WTC11 (cell line): ENCODE data around the gene NR3C1. TPM values are rescaled to one million over a fixed set of nuclear protein-coding genes. Genes with fewer than 3 reads are reported as not detected.

Experiments used
- ATAC-seq: fragments of 200-7000 bp; cut with Tn5 transposase; 2 replicates; pipeline ENCODE4 v1.10.0; 2021; ENCODE audit warnings: mild to moderate bottlenecking, moderate library complexity
- CTCF ChIA-PET: fragments of 300-600 bp; sonication (Branson Sonifier 250); formaldehyde crosslinking; loops from one replicate; lab custom pipeline; 2021; ENCODE audit warnings: antibody characterized with exemption; lab: Charles Lee
- POLR2A ChIA-PET: fragments of 350-600 bp; sonication (Branson Sonifier 250); formaldehyde crosslinking; loops from one replicate; lab custom pipeline; 2021; ENCODE audit warnings: antibody characterized with exemption; lab: Charles Lee
- DNase-seq: peaks from one replicate; pipeline ENCODE4 v3.0.0; 2021; ENCODE audit warnings: low spot score
- H3K27ac Mint-ChIP-seq: 2 replicates; pipeline ENCODE4 v1.8.0; 2021; ENCODE audit warnings: mixed read lengths
- H3K27me3 Mint-ChIP-seq: 2 replicates; pipeline ENCODE4 v1.8.0; 2021; ENCODE audit warnings: low read depth, mild to moderate bottlenecking, moderate library complexity, mixed read lengths
- H3K36me3 Mint-ChIP-seq: 2 replicates; pipeline ENCODE4 v1.8.0; 2021; ENCODE audit warnings: mixed read lengths
- H3K4me1 Mint-ChIP-seq: 2 replicates; pipeline ENCODE4 v1.8.0; 2022; ENCODE audit warnings: mixed read lengths
- H3K4me3 Mint-ChIP-seq: 2 replicates; pipeline ENCODE4 v1.8.0; 2021; ENCODE audit warnings: mild to moderate bottlenecking, moderate library complexity, mixed read lengths
- H3K9me3 Mint-ChIP-seq: 2 replicates; pipeline ENCODE4 v1.8.0; 2021; ENCODE audit warnings: mixed read lengths
- ATF1 ChIP-seq: sonication (generic); formaldehyde crosslinking; IDR thresholded peaks from 2 replicates; pipeline ENCODE4 v1.8.1; 2023; ENCODE audit warnings: mild to moderate bottlenecking, moderate library complexity, missing genetic modification reagents
- CBFB ChIP-seq: sonication (generic); formaldehyde crosslinking; IDR thresholded peaks from 2 replicates; pipeline ENCODE4 v1.8.1; 2022; ENCODE audit warnings: mild to moderate bottlenecking, low read depth, missing genetic modification reagents
- ELF4 ChIP-seq: sonication (generic); formaldehyde crosslinking; IDR thresholded peaks from 2 replicates; pipeline ENCODE4 v1.8.1; 2022; ENCODE audit warnings: low read depth, mild to moderate bottlenecking, moderate library complexity, missing genetic modification reagents
- FOXJ3 ChIP-seq: sonication (generic); formaldehyde crosslinking; IDR thresholded peaks from 2 replicates; pipeline ENCODE4 v1.9.0; 2021; ENCODE audit warnings: missing genetic modification reagents, mild to moderate bottlenecking, borderline replicate concordance
- FOXK1 ChIP-seq: sonication (generic); formaldehyde crosslinking; IDR thresholded peaks from 2 replicates; pipeline ENCODE4 v1.8.0; 2022; ENCODE audit warnings: mild to moderate bottlenecking, moderate library complexity, missing genetic modification reagents
- HMGA2 ChIP-seq: fragments of 250-450 bp; sonication (Bioruptor Pico); IDR thresholded peaks from 2 replicates; pipeline ENCODE4 v1.4.0; 2021; ENCODE audit warnings: mild to moderate bottlenecking, moderate library complexity
- NFATC4 ChIP-seq: fragments of 250-450 bp; sonication (Bioruptor Pico); IDR thresholded peaks from 2 replicates; pipeline ENCODE4 v1.9.0; 2021; ENCODE audit warnings: mild to moderate bottlenecking
- NFYB ChIP-seq: sonication (generic); formaldehyde crosslinking; conservative IDR thresholded peaks from 2 replicates; pipeline ENCODE4 v1.8.0; 2022; ENCODE audit warnings: low read depth, missing genetic modification reagents
- SOX15 ChIP-seq: fragments of 250-450 bp; sonication (Bioruptor Pico); IDR thresholded peaks from 2 replicates; pipeline ENCODE4 v1.9.0; 2021; ENCODE audit warnings: mild to moderate bottlenecking
- ZNF138 ChIP-seq: sonication (generic); formaldehyde crosslinking; conservative IDR thresholded peaks from 2 replicates; pipeline ENCODE4 v1.8.1; 2022; ENCODE audit warnings: mild to moderate bottlenecking, moderate library complexity, missing genetic modification reagents
- ZNF219 ChIP-seq: sonication (generic); formaldehyde crosslinking; IDR thresholded peaks from 2 replicates; pipeline ENCODE4 v1.8.0; 2023; ENCODE audit warnings: missing genetic modification reagents, mild to moderate bottlenecking, borderline replicate concordance
- ZNF416 ChIP-seq: fragments of 250-450 bp; sonication (Bioruptor Pico); IDR thresholded peaks from 2 replicates; pipeline ENCODE4 v1.9.0; 2021; ENCODE audit warnings: mild to moderate bottlenecking, inconsistent platforms
- ZNF671 ChIP-seq: fragments of 250-450 bp; sonication (Bioruptor Pico); IDR thresholded peaks from 2 replicates; pipeline ENCODE4 v1.8.0; 2021; ENCODE audit warnings: mild to moderate bottlenecking
- total RNA-seq: library from RNA; stranded (reverse); gene quantifications from 3 replicates; pipeline ENCODE4 v1.2.3, GENCODE V29; 2021
- TF ChIP-seq, protein P1 (sequence below): sonication (generic); formaldehyde crosslinking; IDR thresholded peaks from 2 replicates; pipeline ENCODE4 v1.8.1; 2022; ENCODE audit warnings: low read depth, missing genetic modification reagents, borderline replicate concordance
- TF ChIP-seq, protein P2 (sequence below): sonication (generic); formaldehyde crosslinking; conservative IDR thresholded peaks from 2 replicates; pipeline ENCODE4 v1.8.1; 2022; ENCODE audit warnings: mild to moderate bottlenecking, missing genetic modification reagents
- TF ChIP-seq, protein P3 (sequence below): fragments of 250-450 bp; sonication (Bioruptor Pico); IDR thresholded peaks from 2 replicates; pipeline ENCODE4 v1.9.0; 2021; ENCODE audit warnings: mild to moderate bottlenecking
- TF ChIP-seq, protein P4 (sequence below): sonication (generic); formaldehyde crosslinking; conservative IDR thresholded peaks from 2 replicates; pipeline ENCODE4 v1.8.1; 2023; ENCODE audit warnings: mild to moderate bottlenecking, low read depth, missing genetic modification reagents, moderate library complexity
- TF ChIP-seq, protein P5 (sequence below): sonication (generic); formaldehyde crosslinking; IDR thresholded peaks from 2 replicates; pipeline ENCODE4 v1.8.0; 2022; ENCODE audit warnings: mild to moderate bottlenecking, missing genetic modification reagents
- TF ChIP-seq, protein P6 (sequence below): fragments of 250-450 bp; sonication (Bioruptor Pico); IDR thresholded peaks from 2 replicates; pipeline ENCODE4 v1.9.0; 2021; ENCODE audit warnings: moderate library complexity, mild to moderate bottlenecking, inconsistent platforms, borderline replicate concordance

The NR3C1 gene
- total RNA-seq, 1 experiment from 2014 or later = 15.0 TPM

DNA sequence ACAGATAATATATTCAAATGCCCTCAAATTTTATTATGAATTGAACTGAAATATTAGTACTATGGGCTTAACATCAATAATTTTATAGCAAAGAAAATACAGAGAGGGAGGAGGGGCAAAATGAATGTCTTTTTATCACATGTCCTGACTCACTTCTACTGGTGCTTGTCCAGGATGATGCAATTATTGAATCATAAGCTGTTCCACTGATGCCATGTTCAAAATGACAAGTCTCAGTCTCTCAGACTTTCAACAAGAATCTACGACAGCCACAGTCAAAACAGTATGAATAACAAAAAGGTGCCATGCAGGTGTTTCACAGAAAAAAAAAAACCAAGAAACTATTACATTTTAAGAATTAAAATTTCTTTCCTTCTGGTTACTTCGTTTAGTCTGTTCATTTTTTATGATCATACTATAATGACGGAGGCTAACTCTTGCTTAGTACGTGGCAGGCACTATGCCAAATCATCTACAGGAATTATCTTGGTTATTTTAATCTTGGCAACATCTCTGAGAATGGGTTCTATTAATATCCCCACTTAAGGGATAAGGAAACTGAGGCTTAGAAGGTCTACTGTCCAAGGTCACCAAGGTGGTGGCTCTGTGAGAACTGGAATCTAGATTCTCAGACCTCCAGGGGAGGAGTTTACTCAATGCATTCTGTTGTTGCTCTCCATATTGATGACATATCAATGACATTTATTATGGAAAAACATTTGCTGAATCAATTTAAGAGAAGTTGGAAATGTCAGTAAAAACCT is 61.5 kb downstream of the NR3C1 start:
- ChIA-PET CTCF (no interaction called here), POLR2A (no interaction called here)
- no peak overlapping the region for H3K4me3 Mint-ChIP-seq
- no peak overlapping the region for H3K27ac Mint-ChIP-seq
- DNase-seq (no peak), ATAC-seq (no peak)
- no peaks in the 10 kb centered on the region for H3K9me3 Mint-ChIP-seq
- H3K4me1 Mint-ChIP-seq = peaks cover 13% of the 10 kb centered on the region
- H3K36me3 Mint-ChIP-seq = no peaks in the 10 kb centered on the region
- no peak for TF ChIP-seq CBFB (CRISPR knock-in tag)
- TF ChIP-seq ZNF138 (CRISPR knock-in tag) = no peak
- TF ChIP-seq, protein P1, sequence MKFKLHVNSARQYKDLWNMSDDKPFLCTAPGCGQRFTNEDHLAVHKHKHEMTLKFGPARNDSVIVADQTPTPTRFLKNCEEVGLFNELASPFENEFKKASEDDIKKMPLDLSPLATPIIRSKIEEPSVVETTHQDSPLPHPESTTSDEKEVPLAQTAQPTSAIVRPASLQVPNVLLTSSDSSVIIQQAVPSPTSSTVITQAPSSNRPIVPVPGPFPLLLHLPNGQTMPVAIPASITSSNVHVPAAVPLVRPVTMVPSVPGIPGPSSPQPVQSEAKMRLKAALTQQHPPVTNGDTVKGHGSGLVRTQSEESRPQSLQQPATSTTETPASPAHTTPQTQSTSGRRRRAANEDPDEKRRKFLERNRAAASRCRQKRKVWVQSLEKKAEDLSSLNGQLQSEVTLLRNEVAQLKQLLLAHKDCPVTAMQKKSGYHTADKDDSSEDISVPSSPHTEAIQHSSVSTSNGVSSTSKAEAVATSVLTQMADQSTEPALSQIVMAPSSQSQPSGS (CRISPR knock-in tag) = no peak
- TF ChIP-seq ZNF219 (CRISPR knock-in tag) = no peak
- no peak for TF ChIP-seq ZNF671 (CRISPR knock-in tag)
- TF ChIP-seq NFYB (CRISPR knock-in tag) = no peak
- TF ChIP-seq, protein P2, sequence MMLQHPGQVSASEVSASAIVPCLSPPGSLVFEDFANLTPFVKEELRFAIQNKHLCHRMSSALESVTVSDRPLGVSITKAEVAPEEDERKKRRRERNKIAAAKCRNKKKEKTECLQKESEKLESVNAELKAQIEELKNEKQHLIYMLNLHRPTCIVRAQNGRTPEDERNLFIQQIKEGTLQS = no peak
- no peak for TF ChIP-seq FOXJ3 (CRISPR knock-in tag)
- TF ChIP-seq SOX15 (CRISPR knock-in tag) = no peak
- TF ChIP-seq, protein P3, sequence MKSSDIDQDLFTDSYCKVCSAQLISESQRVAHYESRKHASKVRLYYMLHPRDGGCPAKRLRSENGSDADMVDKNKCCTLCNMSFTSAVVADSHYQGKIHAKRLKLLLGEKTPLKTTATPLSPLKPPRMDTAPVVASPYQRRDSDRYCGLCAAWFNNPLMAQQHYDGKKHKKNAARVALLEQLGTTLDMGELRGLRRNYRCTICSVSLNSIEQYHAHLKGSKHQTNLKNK (CRISPR knock-in tag) = no peak
- no peak for TF ChIP-seq ATF1 (CRISPR knock-in tag)
- TF ChIP-seq NFATC4 (CRISPR knock-in tag) = no peak
- no peak for TF ChIP-seq FOXK1 (CRISPR knock-in tag)
- no peaks in the 10 kb centered on the region for H3K27me3 Mint-ChIP-seq

DNA sequence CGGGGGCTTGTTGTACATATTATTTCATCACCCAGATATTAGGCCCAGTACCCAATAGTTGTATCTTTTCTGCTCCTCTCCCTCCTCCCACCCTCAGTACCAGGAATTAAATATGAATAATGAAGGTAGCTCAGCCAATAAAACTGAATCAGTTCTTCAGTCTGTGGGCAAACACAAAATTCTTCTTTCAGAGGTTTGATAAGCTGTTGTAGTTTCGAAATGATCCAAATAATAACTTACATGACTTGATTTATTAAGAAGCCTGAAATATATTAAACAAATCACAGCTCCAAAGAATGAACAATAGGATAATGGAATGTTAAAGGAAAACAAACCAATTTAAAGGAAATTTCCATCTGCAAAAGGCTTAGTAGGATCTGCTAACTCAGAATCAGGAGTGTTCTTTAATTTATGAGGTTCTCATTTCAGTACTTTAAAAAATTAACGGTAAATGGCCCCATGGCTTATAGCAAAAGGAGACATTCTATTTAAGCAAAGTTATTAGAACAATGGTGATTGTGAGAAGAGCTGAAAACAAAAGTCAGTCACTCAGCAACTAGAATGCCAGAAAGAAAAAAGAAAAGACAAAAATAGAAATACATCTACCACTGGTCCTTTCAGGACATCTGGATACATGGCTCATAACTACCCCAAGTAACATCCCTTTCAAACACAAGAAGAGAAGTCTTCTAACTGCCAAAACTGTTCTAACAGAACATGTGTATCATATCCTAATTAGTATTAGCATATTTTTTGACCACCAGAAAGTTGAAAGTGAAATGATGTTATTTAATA is 62.4 kb downstream of the NR3C1 start:
- Mint-ChIP-seq H3K4me1 (peaks cover 13% of the 10 kb centered on the region), H3K36me3 (no peaks in the 10 kb centered on the region), H3K9me3 (no peaks in the 10 kb centered on the region), H3K27ac (no peak overlapping the region; the same call in 1 of the 2 replicates), H3K27me3 (no peaks in the 10 kb centered on the region), H3K4me3 (no peak overlapping the region)
- DNase-seq (no peak), ATAC-seq (no peak)
- ChIA-PET CTCF (no interaction called here), POLR2A (no interaction called here)
- no peak for TF ChIP-seq ZNF416
- TF ChIP-seq, protein P4, sequence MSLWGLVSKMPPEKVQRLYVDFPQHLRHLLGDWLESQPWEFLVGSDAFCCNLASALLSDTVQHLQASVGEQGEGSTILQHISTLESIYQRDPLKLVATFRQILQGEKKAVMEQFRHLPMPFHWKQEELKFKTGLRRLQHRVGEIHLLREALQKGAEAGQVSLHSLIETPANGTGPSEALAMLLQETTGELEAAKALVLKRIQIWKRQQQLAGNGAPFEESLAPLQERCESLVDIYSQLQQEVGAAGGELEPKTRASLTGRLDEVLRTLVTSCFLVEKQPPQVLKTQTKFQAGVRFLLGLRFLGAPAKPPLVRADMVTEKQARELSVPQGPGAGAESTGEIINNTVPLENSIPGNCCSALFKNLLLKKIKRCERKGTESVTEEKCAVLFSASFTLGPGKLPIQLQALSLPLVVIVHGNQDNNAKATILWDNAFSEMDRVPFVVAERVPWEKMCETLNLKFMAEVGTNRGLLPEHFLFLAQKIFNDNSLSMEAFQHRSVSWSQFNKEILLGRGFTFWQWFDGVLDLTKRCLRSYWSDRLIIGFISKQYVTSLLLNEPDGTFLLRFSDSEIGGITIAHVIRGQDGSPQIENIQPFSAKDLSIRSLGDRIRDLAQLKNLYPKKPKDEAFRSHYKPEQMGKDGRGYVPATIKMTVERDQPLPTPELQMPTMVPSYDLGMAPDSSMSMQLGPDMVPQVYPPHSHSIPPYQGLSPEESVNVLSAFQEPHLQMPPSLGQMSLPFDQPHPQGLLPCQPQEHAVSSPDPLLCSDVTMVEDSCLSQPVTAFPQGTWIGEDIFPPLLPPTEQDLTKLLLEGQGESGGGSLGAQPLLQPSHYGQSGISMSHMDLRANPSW (CRISPR knock-in tag) = no peak
- TF ChIP-seq, protein P5, sequence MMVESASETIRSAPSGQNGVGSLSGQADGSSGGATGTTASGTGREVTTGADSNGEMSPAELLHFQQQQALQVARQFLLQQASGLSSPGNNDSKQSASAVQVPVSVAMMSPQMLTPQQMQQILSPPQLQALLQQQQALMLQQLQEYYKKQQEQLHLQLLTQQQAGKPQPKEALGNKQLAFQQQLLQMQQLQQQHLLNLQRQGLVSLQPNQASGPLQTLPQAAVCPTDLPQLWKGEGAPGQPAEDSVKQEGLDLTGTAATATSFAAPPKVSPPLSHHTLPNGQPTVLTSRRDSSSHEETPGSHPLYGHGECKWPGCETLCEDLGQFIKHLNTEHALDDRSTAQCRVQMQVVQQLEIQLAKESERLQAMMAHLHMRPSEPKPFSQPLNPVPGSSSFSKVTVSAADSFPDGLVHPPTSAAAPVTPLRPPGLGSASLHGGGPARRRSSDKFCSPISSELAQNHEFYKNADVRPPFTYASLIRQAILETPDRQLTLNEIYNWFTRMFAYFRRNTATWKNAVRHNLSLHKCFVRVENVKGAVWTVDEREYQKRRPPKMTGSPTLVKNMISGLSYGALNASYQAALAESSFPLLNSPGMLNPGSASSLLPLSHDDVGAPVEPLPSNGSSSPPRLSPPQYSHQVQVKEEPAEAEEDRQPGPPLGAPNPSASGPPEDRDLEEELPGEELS (CRISPR knock-in tag) = no peak
- TF ChIP-seq, protein P6, sequence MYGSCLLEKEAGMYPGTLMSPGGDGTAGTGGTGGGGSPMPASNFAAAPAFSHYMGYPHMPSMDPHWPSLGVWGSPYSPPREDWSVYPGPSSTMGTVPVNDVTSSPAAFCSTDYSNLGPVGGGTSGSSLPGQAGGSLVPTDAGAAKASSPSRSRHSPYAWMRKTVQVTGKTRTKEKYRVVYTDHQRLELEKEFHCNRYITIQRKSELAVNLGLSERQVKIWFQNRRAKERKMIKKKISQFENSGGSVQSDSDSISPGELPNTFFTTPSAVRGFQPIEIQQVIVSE (CRISPR knock-in tag) = no peak
- no peak for TF ChIP-seq ELF4 (CRISPR knock-in tag)
- no peak for TF ChIP-seq HMGA2 (CRISPR knock-in tag)
